Measurements from ENCODE around the gene BEX2.
"Not testable (repeated sequence)": the region's sequence is repeated elsewhere in the genome, so short reads cannot be mapped to it uniquely, and the experiment has no call there.

BEX2 gene

GRCh38 chrX:103310555-103311398 is at the start of gene BEX2:
TSS of gene BEX2 (minus strand) at chrX:103310990. CDS start at chrX:103309976, 1,014 bp downstream.
- in situ Hi-C loops (cut with HindIII; ENCODE audit: low pct_ligation_motif_present, low pct_unique_long_range_greater_than_20kb, low sequenced_read_pairs): no loop called here

DNA sequence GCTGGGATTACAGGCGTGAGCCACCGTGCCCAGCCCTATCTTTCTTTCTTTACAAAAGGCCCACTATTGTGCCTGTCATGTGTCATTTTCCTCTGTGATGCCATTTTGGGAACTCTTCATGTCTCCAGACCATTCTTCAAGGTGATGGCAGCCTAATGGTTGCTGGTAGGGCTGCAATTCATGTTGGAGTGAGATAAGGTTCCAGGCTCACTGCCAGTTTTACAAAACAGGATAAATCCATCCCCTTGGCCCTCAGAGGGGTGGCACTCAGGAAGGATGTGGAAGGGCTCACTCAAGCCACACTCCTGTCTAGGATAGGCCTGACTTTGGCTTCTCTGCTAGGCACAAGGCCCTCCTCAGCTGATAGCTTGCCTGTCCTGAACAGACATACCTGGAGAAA is 49.3 kb upstream of the BEX2 start:
- no peak for DNase-seq
- in situ Hi-C loops (cut with HindIII; ENCODE audit: low pct_ligation_motif_present, low pct_unique_long_range_greater_than_20kb, low sequenced_read_pairs): no loop called here

More at GRCh38 chrX:103310555-103311398, at the start of gene BEX2:
- peak; percentile 64 for DNase-seq

GRCh38 chrX:103359605-103360004 is 48.8 kb upstream of the BEX2 start:
- DNase-seq; in situ Hi-C loops (cut with HindIII; ENCODE audit: low pct_ligation_motif_present, low pct_unique_long_range_greater_than_20kb, low sequenced_read_pairs): not testable (repeated sequence)

DNA sequence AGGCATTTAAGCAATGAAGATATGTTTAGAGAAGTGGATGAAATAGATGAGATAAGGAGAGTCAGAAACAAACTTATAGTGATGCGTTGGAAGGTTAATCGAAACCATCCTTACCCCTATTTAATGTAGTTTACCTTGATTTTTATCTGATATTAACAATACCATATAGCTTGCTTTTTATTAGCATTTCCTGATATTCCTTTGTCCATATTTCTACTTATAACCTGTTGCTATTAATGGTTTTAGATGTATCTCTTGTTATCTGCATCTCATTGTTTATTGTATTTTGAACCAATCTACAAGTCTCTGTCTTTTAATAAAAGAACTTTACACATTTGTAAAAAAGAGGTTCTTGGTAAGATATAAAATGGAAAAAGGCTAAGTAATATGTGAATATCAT is 47.1 kb upstream of the BEX2 start:
- in situ Hi-C loops (cut with HindIII; ENCODE audit: low pct_ligation_motif_present, low pct_unique_long_range_greater_than_20kb, low sequenced_read_pairs): no loop called here
- no peak for DNase-seq

DNA sequence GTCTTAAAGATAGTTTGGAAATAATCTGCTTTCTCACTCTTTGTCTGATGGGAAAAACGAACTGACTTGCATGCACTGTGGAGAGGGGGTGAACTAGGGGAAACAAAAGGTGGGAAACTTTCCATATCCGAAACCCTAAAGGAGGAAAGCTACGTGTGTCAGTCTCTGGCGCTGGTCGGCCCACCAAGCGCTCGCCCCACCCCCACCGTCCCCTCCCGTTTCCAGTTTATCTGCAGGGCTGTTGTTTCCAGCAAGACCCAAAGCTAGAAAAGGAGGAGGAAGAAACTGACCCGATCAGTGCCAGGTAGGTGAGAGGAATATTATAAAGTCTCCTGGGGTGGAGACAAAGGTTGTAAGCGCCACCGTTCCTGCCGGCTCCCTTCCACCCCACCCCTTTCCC is 46.1 kb upstream of the BEX2 start:
- no peak for DNase-seq
- in situ Hi-C loops (cut with HindIII; ENCODE audit: low pct_ligation_motif_present, low pct_unique_long_range_greater_than_20kb, low sequenced_read_pairs): no loop called here

- in situ Hi-C loops (cut with HindIII; ENCODE audit: low pct_ligation_motif_present, low pct_unique_long_range_greater_than_20kb, low sequenced_read_pairs): no loop called here
Observed at GRCh38 chrX:103356130-103356798, 45.5 kb upstream of the BEX2 start, which contains the start of gene TCEAL9. TSS of gene TCEAL9 (plus strand) at chrX:103356506. CDS start at chrX:103357685, 1,179 bp downstream.

GRCh38 chrX:103347682-103348397 is 37.0 kb upstream of the BEX2 start:
- DNase-seq: no peak
- in situ Hi-C loops (cut with HindIII; ENCODE audit: low pct_ligation_motif_present, low pct_unique_long_range_greater_than_20kb, low sequenced_read_pairs): no loop called here

More at GRCh38 chrX:103356130-103356798, 45.5 kb upstream of the BEX2 start, which contains the start of gene TCEAL9:
- peak; percentile 62 for DNase-seq

DNA sequence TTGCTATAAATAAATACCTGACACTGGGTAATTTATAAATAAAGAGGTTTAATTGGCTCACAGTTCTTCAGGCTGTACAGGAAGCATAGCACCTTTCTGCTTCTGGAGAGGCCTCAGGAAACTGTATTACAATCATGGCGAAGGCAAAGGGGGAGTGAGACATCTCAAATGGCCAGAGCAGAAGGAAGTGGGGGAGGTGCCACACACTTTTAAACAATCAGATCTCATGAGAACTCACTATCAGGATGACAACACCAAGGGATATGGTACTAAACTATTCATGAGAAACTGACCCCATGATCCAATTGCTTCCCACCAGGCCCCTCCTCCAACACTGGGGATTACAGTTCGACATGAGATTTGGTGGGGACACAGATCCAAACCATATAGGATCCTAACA is 33.8 kb upstream of the BEX2 start:
- no peak for DNase-seq
- in situ Hi-C loops (cut with HindIII; ENCODE audit: low pct_ligation_motif_present, low pct_unique_long_range_greater_than_20kb, low sequenced_read_pairs): no loop called here

- peak; percentile 50 for DNase-seq
- in situ Hi-C loops (cut with HindIII; ENCODE audit: low pct_ligation_motif_present, low pct_unique_long_range_greater_than_20kb, low sequenced_read_pairs): no loop called here
Observed at GRCh38 chrX:103343105-103343504, 32.3 kb upstream of the BEX2 start.

DNA sequence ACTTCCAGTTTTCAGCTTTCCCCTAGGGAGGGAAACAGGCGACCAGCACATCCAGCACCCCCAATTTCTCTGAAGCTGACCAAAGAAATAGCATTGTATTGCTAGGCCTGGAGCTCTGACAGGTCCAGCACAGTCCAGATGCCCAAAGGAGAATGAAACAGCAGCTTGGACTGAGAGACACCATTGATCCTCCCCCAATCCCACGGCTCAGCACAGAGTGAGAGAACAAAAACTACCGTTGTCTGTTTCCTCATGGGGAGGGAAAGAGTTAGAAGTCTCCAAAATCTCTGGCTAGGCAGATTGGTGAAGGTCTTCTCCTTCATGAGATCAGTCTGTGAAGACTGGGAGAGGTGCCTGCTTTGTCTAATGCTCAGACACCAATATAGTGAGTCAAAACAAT is 27.9 kb upstream of the BEX2 start:
- in situ Hi-C loops (cut with HindIII; ENCODE audit: low pct_ligation_motif_present, low pct_unique_long_range_greater_than_20kb, low sequenced_read_pairs): no loop called here
- no peak for DNase-seq

- no peak for DNase-seq
- in situ Hi-C loops (cut with HindIII; ENCODE audit: low pct_ligation_motif_present, low pct_unique_long_range_greater_than_20kb, low sequenced_read_pairs): no loop called here
Observed at GRCh38 chrX:103330681-103331288, 20.0 kb upstream of the BEX2 start.

GRCh38 chrX:103329991-103330390 is 19.2 kb upstream of the BEX2 start, which contains the start of gene TCEAL7:
TSS of gene TCEAL7 (plus strand) at chrX:103330239. CDS start at chrX:103331404, 1,165 bp downstream.
- DNase-seq: no peak
- in situ Hi-C loops (cut with HindIII; ENCODE audit: low pct_ligation_motif_present, low pct_unique_long_range_greater_than_20kb, low sequenced_read_pairs): no loop called here

- DNase-seq: no peak
- in situ Hi-C loops (cut with HindIII; ENCODE audit: low pct_ligation_motif_present, low pct_unique_long_range_greater_than_20kb, low sequenced_read_pairs): no loop called here
Observed at GRCh38 chrX:103311399-103311780, 600 bp upstream of the BEX2 start.

- DNase-seq: no peak
- in situ Hi-C loops (cut with HindIII; ENCODE audit: low pct_ligation_motif_present, low pct_unique_long_range_greater_than_20kb, low sequenced_read_pairs): no loop called here
Observed at GRCh38 chrX:103309860-103310554, 783 bp downstream of the BEX2 start.

GRCh38 chrX:103305666-103306065 is 5.1 kb downstream of the BEX2 start:
- DNase-seq; in situ Hi-C loops (cut with HindIII; ENCODE audit: low pct_ligation_motif_present, low pct_unique_long_range_greater_than_20kb, low sequenced_read_pairs): not testable (repeated sequence)

- in situ Hi-C loops (cut with HindIII; ENCODE audit: low pct_ligation_motif_present, low pct_unique_long_range_greater_than_20kb, low sequenced_read_pairs): no loop called here
- DNase-seq: no peak
Observed at GRCh38 chrX:103304705-103305104, 6.1 kb downstream of the BEX2 start.

DNA sequence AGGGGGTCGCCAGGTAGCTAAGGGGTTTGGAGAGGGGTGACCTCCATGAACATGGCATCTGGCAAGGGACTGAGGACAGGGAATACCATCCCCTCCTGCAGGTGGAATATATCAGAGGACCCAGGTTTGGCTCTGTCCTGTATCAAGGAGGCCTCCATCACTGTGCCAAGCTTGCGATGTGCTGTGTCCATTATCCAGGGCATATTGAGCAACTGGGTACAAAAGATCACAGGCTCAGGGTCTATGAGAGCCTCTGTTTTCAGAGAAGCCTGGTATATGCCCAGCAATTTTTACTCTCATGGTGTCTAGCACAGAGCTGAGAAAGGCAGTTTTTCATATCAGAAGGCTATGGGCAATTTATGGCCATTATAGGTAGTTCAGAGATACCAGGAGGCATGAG is 17.7 kb downstream of the BEX2 start:
- in situ Hi-C loops (cut with HindIII; ENCODE audit: low pct_ligation_motif_present, low pct_unique_long_range_greater_than_20kb, low sequenced_read_pairs): no loop called here
- DNase-seq: no peak

DNA sequence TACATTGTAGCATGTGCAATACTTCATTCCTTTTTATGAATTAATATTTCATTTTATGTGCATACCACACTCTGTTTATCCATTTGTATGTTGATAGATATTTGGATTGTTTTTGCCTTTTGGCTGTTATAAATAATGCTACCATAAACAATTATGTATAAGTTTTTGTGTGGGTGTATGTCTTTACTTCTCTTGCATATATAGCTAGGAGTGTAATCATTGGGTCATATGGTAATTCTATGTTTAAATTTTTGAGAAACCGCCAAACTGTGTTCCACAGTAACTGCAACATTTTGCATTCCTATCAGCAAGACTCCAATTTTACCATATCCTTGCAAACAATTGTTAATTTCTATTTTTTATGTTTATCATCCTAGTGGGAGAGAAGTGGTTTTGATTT is 31.2 kb downstream of the BEX2 start:
- in situ Hi-C loops (cut with HindIII; ENCODE audit: low pct_ligation_motif_present, low pct_unique_long_range_greater_than_20kb, low sequenced_read_pairs): no loop called here
- no peak for DNase-seq

Data from ACHN (cell line).